ENCODE results near the gene EMC10.
"Not testable (repeated sequence)": the region's sequence is repeated elsewhere in the genome, so short reads cannot be mapped to it uniquely, and the experiment has no call there.

Gene EMC10

DNA sequence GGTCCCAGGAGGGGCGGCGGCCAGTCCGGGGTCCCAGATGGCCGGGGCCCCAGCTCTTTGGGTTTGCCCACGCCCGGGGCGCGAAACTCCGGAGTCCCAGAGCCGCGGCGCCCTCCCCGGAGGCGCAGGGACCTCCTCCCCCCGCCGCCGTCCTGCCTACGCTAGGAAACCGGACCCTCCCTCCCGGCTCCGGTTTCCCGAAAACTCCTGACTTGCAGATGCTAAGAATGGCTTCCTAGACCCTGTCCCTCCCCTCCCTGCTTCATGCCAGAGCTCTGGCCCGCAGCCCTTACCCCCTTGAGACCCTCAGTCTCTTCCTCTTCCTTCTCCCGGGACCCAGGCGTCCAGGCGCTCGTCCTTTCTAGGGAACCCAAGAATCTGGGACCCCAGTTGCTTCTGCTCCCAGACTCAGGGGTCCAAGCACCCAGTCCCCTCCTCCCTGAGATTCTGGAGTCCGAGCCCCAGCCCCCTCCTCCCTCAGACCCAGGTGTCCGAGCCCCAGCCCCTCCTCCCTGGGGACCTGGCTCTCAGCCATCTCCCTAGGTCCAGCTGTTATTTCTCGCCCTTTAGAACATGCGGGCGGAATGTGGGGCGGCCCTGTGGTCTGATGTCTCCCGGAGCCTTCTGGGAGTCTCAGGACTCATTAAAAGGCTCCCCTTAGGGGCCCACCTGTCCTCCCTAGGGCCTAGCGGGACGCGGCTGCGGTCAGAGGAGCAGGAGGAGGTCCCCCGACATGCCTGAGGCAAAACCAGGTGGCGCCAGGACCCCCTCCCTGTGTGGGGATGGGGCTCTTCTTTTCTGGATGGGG lies 43.9 kb upstream of the EMC10 start, which contains the start of gene MYBPC2:
Gene MYBPC2 (plus strand): TSS at position 672 of the 808 bp plus-strand sequence. CDS start 62 bp downstream, at position 734.
- DNase-seq (ENCODE audit: low read depth) = peak; percentile 6

DNA sequence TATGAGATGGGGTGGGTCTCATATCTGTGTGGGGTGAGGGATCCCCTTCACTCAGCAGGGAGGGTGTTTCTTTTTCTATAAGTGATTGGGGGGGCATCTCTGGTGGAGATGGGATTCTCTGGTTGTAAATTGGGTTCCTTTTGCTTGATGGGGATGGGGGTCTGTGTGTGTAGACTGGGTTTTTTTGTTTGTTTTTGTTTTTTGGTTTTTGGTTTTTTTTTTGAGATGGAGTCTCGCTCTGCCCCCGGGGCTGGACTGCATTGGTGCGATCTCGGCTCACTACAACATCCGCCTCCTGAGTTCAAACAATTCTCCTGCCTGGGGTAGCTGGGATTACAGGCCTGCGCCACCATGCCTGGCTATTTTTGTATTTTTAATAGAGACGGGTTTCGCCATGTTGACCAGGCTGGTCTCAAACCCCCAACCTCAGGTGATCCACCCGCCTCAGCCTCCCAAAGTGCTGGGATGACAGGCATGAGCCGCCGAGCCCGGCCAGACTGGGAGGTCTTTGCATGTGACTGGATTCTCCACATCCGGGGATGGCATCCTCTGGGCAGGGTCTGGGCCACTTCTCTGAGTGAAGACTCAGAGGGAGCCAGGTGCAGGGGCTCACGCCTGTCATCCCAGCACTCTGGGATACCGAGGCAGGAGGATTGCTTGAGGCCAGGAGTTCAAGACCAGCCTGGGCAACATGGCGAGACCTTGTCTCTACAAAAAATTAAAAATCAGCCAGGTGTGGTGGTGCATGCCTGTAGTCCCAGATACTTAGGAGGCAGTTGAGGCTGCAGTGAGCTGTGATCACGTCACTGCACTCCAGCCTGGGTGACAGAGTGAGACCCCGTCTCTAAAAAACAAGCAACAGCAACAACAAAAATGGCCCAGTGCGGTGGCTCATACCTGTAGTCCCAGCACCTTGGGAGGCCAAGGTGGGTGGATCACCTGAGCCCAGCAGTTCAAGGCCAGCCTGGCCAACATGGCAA lies 42.8 kb upstream of the EMC10 start:
- TF ChIP-seq CTCF (IDR thresholded peaks at IDR 0.05; ENCODE audit: low read length, missing control alignments) = no peak
- DNase-seq (ENCODE audit: low read depth) = no peak
- H3K4me3 ChIP-seq (replicated peaks; ENCODE audit: low read depth, low read length) = no peak overlapping the region

More for the DNA sequence above, 43.9 kb upstream of the EMC10 start, which contains the start of gene MYBPC2:
- H3K4me3 ChIP-seq (replicated peaks; ENCODE audit: low read depth, low read length) = peak within 1 kb of the TSS; percentile 62
- no peak for TF ChIP-seq CTCF (IDR thresholded peaks at IDR 0.05; ENCODE audit: low read length, missing control alignments)

DNA sequence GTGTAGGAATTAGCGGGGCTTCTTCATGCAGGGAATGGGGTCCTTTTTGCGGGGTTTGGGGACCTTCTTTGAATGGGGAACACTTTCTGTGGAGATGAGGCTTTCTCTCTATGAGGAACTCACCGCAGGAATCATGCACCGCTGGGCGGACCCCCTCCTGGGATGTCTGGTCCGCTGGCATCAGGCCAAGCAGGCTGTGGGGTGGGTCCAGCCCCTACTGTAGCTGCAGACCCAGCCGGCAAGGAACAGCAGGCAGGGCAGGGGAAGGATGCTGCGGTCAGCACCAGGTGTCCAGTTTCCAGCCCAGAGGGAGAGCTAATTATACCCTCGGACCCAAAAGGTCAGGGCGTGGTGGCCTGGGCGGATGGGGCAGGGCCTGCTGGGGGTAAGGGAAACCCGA lies 41.8 kb upstream of the EMC10 start:
- TF ChIP-seq CTCF (IDR thresholded peaks at IDR 0.05; ENCODE audit: low read length, missing control alignments) = no peak
- no peak overlapping the region for H3K4me3 ChIP-seq (replicated peaks; ENCODE audit: low read depth, low read length)
- DNase-seq (ENCODE audit: low read depth) = no peak

GRCh38 chr19:50435221-50435620 lies 41.1 kb upstream of the EMC10 start:
- no peak for TF ChIP-seq CTCF (IDR thresholded peaks at IDR 0.05; ENCODE audit: low read length, missing control alignments)
- no peak overlapping the region for H3K4me3 ChIP-seq (replicated peaks; ENCODE audit: low read depth, low read length)
- DNase-seq (ENCODE audit: low read depth) = no peak

DNA sequence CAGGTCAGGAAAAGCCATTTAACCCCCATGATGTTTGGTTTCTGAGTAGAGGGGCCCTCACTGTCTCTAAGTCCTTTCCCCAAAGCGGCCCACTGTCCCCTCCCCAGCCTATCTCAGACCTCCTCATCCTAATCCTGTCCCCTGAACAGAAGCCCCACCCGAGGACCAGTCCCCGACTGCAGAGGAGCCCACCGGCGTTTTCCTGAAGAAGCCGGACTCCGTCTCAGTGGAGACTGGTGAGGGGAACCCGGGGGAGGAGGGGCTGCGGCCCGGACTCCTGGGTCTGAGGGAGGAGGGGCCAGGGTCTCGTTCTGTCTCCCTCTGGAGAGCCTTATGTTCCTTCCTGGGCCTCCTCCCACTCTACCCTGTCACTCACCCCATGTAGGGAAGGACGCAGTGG lies 40.7 kb upstream of the EMC10 start:
- DNase-seq (ENCODE audit: low read depth) = no peak
- TF ChIP-seq CTCF (IDR thresholded peaks at IDR 0.05; ENCODE audit: low read length, missing control alignments) = no peak
- H3K4me3 ChIP-seq (replicated peaks; ENCODE audit: low read depth, low read length) = no peak overlapping the region

GRCh38 chr19:50437862-50438449 lies 38.4 kb upstream of the EMC10 start:
- H3K4me3 ChIP-seq (replicated peaks; ENCODE audit: low read depth, low read length) = no peak overlapping the region
- DNase-seq (ENCODE audit: low read depth) = no peak
- TF ChIP-seq CTCF (IDR thresholded peaks at IDR 0.05; ENCODE audit: low read length, missing control alignments) = no peak

GRCh38 chr19:50439130-50439529 lies 37.2 kb upstream of the EMC10 start:
- H3K4me3 ChIP-seq (replicated peaks; ENCODE audit: low read depth, low read length); DNase-seq (ENCODE audit: low read depth): not testable (repeated sequence)
